Measurements from ENCODE around the gene KAT7. TPM values are rescaled to one million over a fixed set of nuclear protein-coding genes. Genes with fewer than 3 reads are reported as not detected.
A peak's percentile ranks its signal among the peaks of the same experiment; 100 is the strongest.

KAT7 gene
- total RNA-seq, 1 experiment from 2014 or later = 45.8 TPM

DNA sequence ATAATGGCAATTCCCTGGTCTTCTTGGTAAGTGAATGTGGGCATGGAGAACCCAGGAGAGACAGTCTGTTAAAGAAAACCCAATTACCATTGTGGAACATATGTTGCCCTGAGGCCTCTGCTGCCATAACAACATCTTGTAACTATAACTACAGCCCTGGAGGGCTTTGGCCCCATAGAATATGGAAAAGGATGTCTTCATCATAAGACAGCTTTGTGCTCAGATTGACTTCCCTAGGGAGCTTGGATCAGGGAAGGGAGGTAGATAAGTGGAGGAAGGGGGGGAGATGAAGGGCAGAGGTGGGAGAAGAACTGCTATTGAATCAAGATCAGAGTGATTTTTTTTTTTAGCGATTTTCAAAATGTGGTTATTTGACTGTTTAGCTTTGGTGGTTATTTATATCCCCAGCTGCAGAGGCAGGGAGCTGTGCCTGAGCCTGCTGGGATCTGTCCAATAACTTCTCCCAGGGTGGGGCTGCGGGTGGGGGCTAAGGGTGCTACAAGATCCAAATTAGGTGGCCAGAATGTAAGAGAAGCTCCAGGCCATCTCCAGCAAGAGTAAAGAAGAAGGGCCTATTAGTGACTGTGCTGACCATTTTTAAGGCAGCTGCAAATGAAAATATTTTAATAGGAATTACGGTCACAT is 5.3 kb upstream of the KAT7 start:
- peaks cover 4% of the 10 kb centered on the region; the same call in 1 of the 2 replicates for H3K9me2 ChIP-seq (replicated peaks; ENCODE audit: insufficient read depth, low read length)
- no peak overlapping the region for H3K4me3 ChIP-seq (ENCODE audit: low read length)
- H4K20me1 ChIP-seq (ENCODE audit: insufficient read depth, low read depth, low read length) = no peaks in the 10 kb centered on the region
- peak; percentile 9 for DNase-seq
- H3K9me3 ChIP-seq (ENCODE audit: low read length) = no peaks in the 10 kb centered on the region
- no peaks in the 10 kb centered on the region for H3K27me3 ChIP-seq (ENCODE audit: low read length)
- no peak overlapping the region for H3K4me2 ChIP-seq (ENCODE audit: low read depth, low read length, poor library complexity, severe bottlenecking)
- no peak overlapping the region for H3K27ac ChIP-seq (ENCODE audit: low read length)
- H2AFZ ChIP-seq (ENCODE audit: low read length) = no peak overlapping the region
- H3K9ac ChIP-seq (ENCODE audit: low read length) = no peak overlapping the region
- H3K79me2 ChIP-seq (ENCODE audit: low read length) = no peaks in the 10 kb centered on the region
- H3K4me1 ChIP-seq (ENCODE audit: low read length) = peaks cover 12% of the 10 kb centered on the region
- no peaks in the 10 kb centered on the region for H3K36me3 ChIP-seq (ENCODE audit: insufficient read depth, low read length)

DNA sequence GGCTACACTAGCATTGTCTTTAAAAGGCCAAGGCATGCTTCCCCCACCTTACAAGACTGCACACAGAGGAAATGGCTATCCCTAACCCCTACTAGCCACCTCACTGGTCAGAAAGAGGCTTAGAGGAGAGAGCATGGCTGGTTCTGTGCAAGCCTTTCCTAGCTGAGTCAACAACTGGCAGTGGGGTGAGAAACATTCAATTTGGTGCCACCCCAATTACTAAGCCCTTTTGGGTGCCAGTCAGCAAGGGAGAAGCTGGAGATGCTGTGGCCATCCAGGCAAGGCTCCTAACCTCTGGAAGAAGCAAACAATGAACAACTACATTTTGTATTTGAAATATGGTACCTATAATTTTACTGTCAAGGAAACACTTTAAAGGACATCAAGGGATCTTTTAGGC is 4.7 kb upstream of the KAT7 start:
- Histone ChIP-seq H2AFZ (ENCODE audit: low read length) (no peak overlapping the region), H3K9ac (ENCODE audit: low read length) (no peak overlapping the region), H3K4me3 (ENCODE audit: low read length) (no peak overlapping the region), H3K4me1 (ENCODE audit: low read length) (peaks cover 12% of the 10 kb centered on the region), H3K79me2 (ENCODE audit: low read length) (no peaks in the 10 kb centered on the region), H3K36me3 (ENCODE audit: insufficient read depth, low read length) (no peaks in the 10 kb centered on the region), H4K20me1 (ENCODE audit: insufficient read depth, low read depth, low read length) (no peaks in the 10 kb centered on the region), H3K4me2 (ENCODE audit: low read depth, low read length, poor library complexity, severe bottlenecking) (no peak overlapping the region), H3K9me3 (ENCODE audit: low read length) (no peaks in the 10 kb centered on the region), H3K9me2 (replicated peaks; ENCODE audit: insufficient read depth, low read length) (peaks cover 4% of the 10 kb centered on the region; the same call in 1 of the 2 replicates), H3K27me3 (ENCODE audit: low read length) (no peaks in the 10 kb centered on the region), H3K27ac (ENCODE audit: low read length) (no peak overlapping the region)
- peak; percentile 29 for DNase-seq

GRCh38 chr17:49784636-49785035 is 3.8 kb upstream of the KAT7 start:
- Histone ChIP-seq H3K9me3 (ENCODE audit: low read length) (no peaks in the 10 kb centered on the region), H3K27ac (ENCODE audit: low read length) (no peak overlapping the region), H3K9ac (ENCODE audit: low read length) (no peak overlapping the region), H3K4me2 (ENCODE audit: low read depth, low read length, poor library complexity, severe bottlenecking) (no peak overlapping the region), H4K20me1 (ENCODE audit: insufficient read depth, low read depth, low read length) (peaks cover 5% of the 10 kb centered on the region), H3K4me1 (ENCODE audit: low read length) (peaks cover 17% of the 10 kb centered on the region), H3K4me3 (ENCODE audit: low read length) (no peak overlapping the region), H3K27me3 (ENCODE audit: low read length) (no peaks in the 10 kb centered on the region), H3K79me2 (ENCODE audit: low read length) (peaks cover 5% of the 10 kb centered on the region), H3K36me3 (ENCODE audit: insufficient read depth, low read length) (peaks cover 2% of the 10 kb centered on the region; the same call in 1 of the 2 replicates), H3K9me2 (replicated peaks; ENCODE audit: insufficient read depth, low read length) (peaks cover 4% of the 10 kb centered on the region), H2AFZ (ENCODE audit: low read length) (no peak overlapping the region)
- no peak for DNase-seq

DNA sequence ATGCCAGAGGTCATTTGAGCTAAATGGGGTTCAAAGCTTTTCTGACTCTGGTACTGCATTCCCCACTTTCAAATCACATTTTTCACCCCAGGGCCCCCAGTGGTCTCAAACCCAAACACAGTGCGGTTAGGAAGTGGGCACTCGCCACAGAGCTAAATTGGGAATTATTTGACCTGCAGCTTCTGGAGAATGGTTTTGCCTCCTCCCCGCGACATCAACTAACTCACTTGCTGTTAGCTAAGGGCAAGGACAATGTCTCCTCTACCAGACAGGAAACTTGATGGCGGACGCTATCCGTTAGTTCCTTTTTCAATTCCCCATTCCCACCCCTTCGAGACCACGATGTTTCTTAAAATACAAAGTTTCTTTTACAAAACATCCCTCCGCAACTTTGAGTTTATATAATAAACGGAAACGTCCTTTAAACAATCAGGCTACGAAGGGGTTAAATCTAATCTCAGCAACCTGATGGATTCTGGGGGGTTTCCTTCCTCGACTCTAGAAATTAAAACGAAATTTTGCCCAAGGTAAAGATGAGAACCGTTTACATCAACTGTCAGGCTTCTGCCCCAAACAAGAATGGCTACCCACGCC is 500 bp upstream of the KAT7 start:
- H2AFZ ChIP-seq (ENCODE audit: low read length) = peak overlapping the region; percentile 99
- no peaks in the 10 kb centered on the region for H3K9me3 ChIP-seq (ENCODE audit: low read length)
- H3K4me1 ChIP-seq (ENCODE audit: low read length) = peaks cover 22% of the 10 kb centered on the region
- H3K36me3 ChIP-seq (ENCODE audit: insufficient read depth, low read length) = peaks cover 27% of the 10 kb centered on the region; the same call in 1 of the 2 replicates
- peaks cover 4% of the 10 kb centered on the region for H3K9me2 ChIP-seq (replicated peaks; ENCODE audit: insufficient read depth, low read length)
- peak overlapping the region; percentile 72 for H3K9ac ChIP-seq (ENCODE audit: low read length)
- H3K27ac ChIP-seq (ENCODE audit: low read length) = peak overlapping the region; percentile 84
- H4K20me1 ChIP-seq (ENCODE audit: insufficient read depth, low read depth, low read length) = peaks cover 28% of the 10 kb centered on the region
- peak overlapping the region; percentile 93 for H3K4me3 ChIP-seq (ENCODE audit: low read length)
- H3K79me2 ChIP-seq (ENCODE audit: low read length) = peaks cover 39% of the 10 kb centered on the region
- H3K27me3 ChIP-seq (ENCODE audit: low read length) = no peaks in the 10 kb centered on the region
- H3K4me2 ChIP-seq (ENCODE audit: low read depth, low read length, poor library complexity, severe bottlenecking) = peak overlapping the region; percentile 85
- no peak for DNase-seq

- Histone ChIP-seq H3K9ac (ENCODE audit: low read length) (no peak overlapping the region), H3K27me3 (ENCODE audit: low read length) (no peaks in the 10 kb centered on the region), H3K9me2 (replicated peaks; ENCODE audit: insufficient read depth, low read length) (peaks cover 4% of the 10 kb centered on the region), H4K20me1 (ENCODE audit: insufficient read depth, low read depth, low read length) (peaks cover 35% of the 10 kb centered on the region), H3K79me2 (ENCODE audit: low read length) (peaks cover 50% of the 10 kb centered on the region), H2AFZ (ENCODE audit: low read length) (no peak overlapping the region), H3K9me3 (ENCODE audit: low read length) (no peaks in the 10 kb centered on the region), H3K27ac (ENCODE audit: low read length) (no peak overlapping the region), H3K36me3 (ENCODE audit: insufficient read depth, low read length) (peaks cover 37% of the 10 kb centered on the region; the same call in 1 of the 2 replicates), H3K4me2 (ENCODE audit: low read depth, low read length, poor library complexity, severe bottlenecking) (peak overlapping the region; percentile 61), H3K4me1 (ENCODE audit: low read length) (peaks cover 22% of the 10 kb centered on the region), H3K4me3 (ENCODE audit: low read length) (peak overlapping the region; percentile 63)
- no peak for DNase-seq
These were observed 730 bp downstream of the KAT7 start for GRCh38 chr17:49789243-49789578.

- H2AFZ ChIP-seq (ENCODE audit: low read length) = no peak overlapping the region
- no peaks in the 10 kb centered on the region for H3K9me3 ChIP-seq (ENCODE audit: low read length)
- peaks cover 35% of the 10 kb centered on the region for H4K20me1 ChIP-seq (ENCODE audit: insufficient read depth, low read depth, low read length)
- H3K9ac ChIP-seq (ENCODE audit: low read length) = no peak overlapping the region
- peaks cover 9% of the 10 kb centered on the region for H3K4me1 ChIP-seq (ENCODE audit: low read length)
- H3K27me3 ChIP-seq (ENCODE audit: low read length) = no peaks in the 10 kb centered on the region
- no peak overlapping the region for H3K4me2 ChIP-seq (ENCODE audit: low read depth, low read length, poor library complexity, severe bottlenecking)
- H3K27ac ChIP-seq (ENCODE audit: low read length) = no peak overlapping the region
- H3K79me2 ChIP-seq (ENCODE audit: low read length) = peaks cover 84% of the 10 kb centered on the region
- no peak for DNase-seq
- peaks cover 65% of the 10 kb centered on the region for H3K36me3 ChIP-seq (ENCODE audit: insufficient read depth, low read length)
- H3K4me3 ChIP-seq (ENCODE audit: low read length) = no peak overlapping the region
- no peaks in the 10 kb centered on the region; the same call in 1 of the 2 replicates for H3K9me2 ChIP-seq (replicated peaks; ENCODE audit: insufficient read depth, low read length)
These were observed 4.8 kb downstream of the KAT7 start for GRCh38 chr17:49793309-49793708.

- no peak overlapping the region for H2AFZ ChIP-seq (ENCODE audit: low read length)
- H4K20me1 ChIP-seq (ENCODE audit: insufficient read depth, low read depth, low read length) = peaks cover 23% of the 10 kb centered on the region
- H3K9me2 ChIP-seq (replicated peaks; ENCODE audit: insufficient read depth, low read length) = no peaks in the 10 kb centered on the region
- peaks cover 66% of the 10 kb centered on the region for H3K36me3 ChIP-seq (ENCODE audit: insufficient read depth, low read length)
- peak; percentile 25 for DNase-seq
- no peak overlapping the region for H3K27ac ChIP-seq (ENCODE audit: low read length)
- no peak overlapping the region for H3K9ac ChIP-seq (ENCODE audit: low read length)
- no peak overlapping the region for H3K4me3 ChIP-seq (ENCODE audit: low read length)
- H3K9me3 ChIP-seq (ENCODE audit: low read length) = no peaks in the 10 kb centered on the region
- H3K4me1 ChIP-seq (ENCODE audit: low read length) = no peaks in the 10 kb centered on the region
- no peak overlapping the region for H3K4me2 ChIP-seq (ENCODE audit: low read depth, low read length, poor library complexity, severe bottlenecking)
- peaks cover 90% of the 10 kb centered on the region for H3K79me2 ChIP-seq (ENCODE audit: low read length)
- H3K27me3 ChIP-seq (ENCODE audit: low read length) = no peaks in the 10 kb centered on the region
These were observed 6.9 kb downstream of the KAT7 start for GRCh38 chr17:49795372-49795771.

GRCh38 chr17:49798182-49798581 is 9.7 kb downstream of the KAT7 start:
- no peak for DNase-seq
- peaks cover 60% of the 10 kb centered on the region for H3K36me3 ChIP-seq (ENCODE audit: insufficient read depth, low read length)
- H3K27ac ChIP-seq (ENCODE audit: low read length) = no peak overlapping the region
- no peak overlapping the region for H3K9ac ChIP-seq (ENCODE audit: low read length)
- no peak overlapping the region for H3K4me2 ChIP-seq (ENCODE audit: low read depth, low read length, poor library complexity, severe bottlenecking)
- H3K4me3 ChIP-seq (ENCODE audit: low read length) = no peak overlapping the region
- no peak overlapping the region for H2AFZ ChIP-seq (ENCODE audit: low read length)
- H4K20me1 ChIP-seq (ENCODE audit: insufficient read depth, low read depth, low read length) = peaks cover 10% of the 10 kb centered on the region; the same call in 1 of the 2 replicates
- H3K4me1 ChIP-seq (ENCODE audit: low read length) = no peaks in the 10 kb centered on the region
- no peaks in the 10 kb centered on the region for H3K9me2 ChIP-seq (replicated peaks; ENCODE audit: insufficient read depth, low read length)
- peaks cover 88% of the 10 kb centered on the region for H3K79me2 ChIP-seq (ENCODE audit: low read length)
- no peaks in the 10 kb centered on the region for H3K27me3 ChIP-seq (ENCODE audit: low read length)
- H3K9me3 ChIP-seq (ENCODE audit: low read length) = no peaks in the 10 kb centered on the region

Measured in Karpas-422 (cell line).